Measurements from ENCODE around the gene NUP210. TPM values are rescaled to one million over a fixed set of nuclear protein-coding genes. Genes with fewer than 3 reads are reported as not detected.

Gene NUP210
- total RNA-seq, 4 donors from 2014 or later: 3.2 to 9.1 (median 4.1) TPM

- no peak for DNase-seq (ENCODE audit: low spot score)
- TF ChIP-seq CTCF (IDR thresholded peaks at IDR 0.05): no peak
- ATAC-seq (ENCODE audit: low FRiP score): no peak
Measured at GRCh38 chr3:13427662-13428603, 7.8 kb upstream of the NUP210 start.

- no peak for ATAC-seq (ENCODE audit: low FRiP score)
- no peak for TF ChIP-seq CTCF (IDR thresholded peaks at IDR 0.05)
- no peak for DNase-seq (ENCODE audit: low spot score)
Measured at GRCh38 chr3:13426591-13426990, 6.5 kb upstream of the NUP210 start.

- DNase-seq (ENCODE audit: low spot score): no peak
- ATAC-seq (ENCODE audit: low FRiP score): no peak
- no peak for TF ChIP-seq CTCF (IDR thresholded peaks at IDR 0.05)
Measured at GRCh38 chr3:13425689-13426088, 5.6 kb upstream of the NUP210 start.

- no peak for TF ChIP-seq CTCF (IDR thresholded peaks at IDR 0.05)
- DNase-seq (ENCODE audit: low spot score) (no peak), ATAC-seq (ENCODE audit: low FRiP score) (no peak)
Measured at GRCh38 chr3:13424865-13425617, 4.9 kb upstream of the NUP210 start.

- TF ChIP-seq CTCF (IDR thresholded peaks at IDR 0.05): no peak
- ATAC-seq (ENCODE audit: low FRiP score) (no peak), DNase-seq (ENCODE audit: low spot score) (no peak)
Measured at GRCh38 chr3:13424141-13424844, 4.2 kb upstream of the NUP210 start.

GRCh38 chr3:13420831-13421765 lies 976 bp upstream of the NUP210 start:
- no peak for TF ChIP-seq CTCF (IDR thresholded peaks at IDR 0.05)
- DNase-seq (ENCODE audit: low spot score) (no peak), ATAC-seq (ENCODE audit: low FRiP score) (no peak)
